GM21786 (cell line): ENCODE measurements around the gene ST7.
"Not testable (repeated sequence)": the region's sequence is repeated elsewhere in the genome, so short reads cannot be mapped to it uniquely, and the experiment has no call there.

Experiments used
- ATAC-seq: cut with Tn5 transposase; IDR thresholded peaks from one replicate; pipeline ENCODE4 v1.9.1; 2021; ENCODE audit not compliant: unreplicated experiment

The ST7 gene

DNA sequence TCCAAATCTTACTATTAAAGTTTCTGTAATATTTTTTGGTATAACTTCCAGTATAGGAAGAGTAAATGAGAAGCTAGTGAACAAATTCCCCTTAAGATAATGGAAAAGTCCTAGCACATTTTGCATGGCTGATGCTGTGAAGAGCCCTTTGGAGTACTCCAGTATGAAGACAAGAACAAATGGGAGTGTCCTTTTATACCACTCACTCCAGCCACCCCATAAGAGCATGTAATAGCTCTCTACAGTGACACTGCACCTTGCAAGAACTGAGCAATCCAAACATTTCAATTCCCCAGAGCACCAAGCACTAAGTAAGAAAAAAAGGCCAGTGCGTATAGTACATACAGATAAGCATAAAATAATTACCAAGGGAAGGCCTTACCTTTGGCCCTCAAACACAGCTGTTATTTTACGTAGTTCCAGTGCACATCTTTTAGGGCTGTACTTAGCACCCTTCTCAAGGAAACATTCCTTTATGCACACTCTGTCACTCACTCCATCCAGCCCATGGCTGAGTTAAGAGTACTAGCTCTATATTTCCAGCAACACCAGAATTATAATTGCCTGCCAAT lies 135.4 kb downstream of the ST7 start:
- no peak for ATAC-seq

DNA sequence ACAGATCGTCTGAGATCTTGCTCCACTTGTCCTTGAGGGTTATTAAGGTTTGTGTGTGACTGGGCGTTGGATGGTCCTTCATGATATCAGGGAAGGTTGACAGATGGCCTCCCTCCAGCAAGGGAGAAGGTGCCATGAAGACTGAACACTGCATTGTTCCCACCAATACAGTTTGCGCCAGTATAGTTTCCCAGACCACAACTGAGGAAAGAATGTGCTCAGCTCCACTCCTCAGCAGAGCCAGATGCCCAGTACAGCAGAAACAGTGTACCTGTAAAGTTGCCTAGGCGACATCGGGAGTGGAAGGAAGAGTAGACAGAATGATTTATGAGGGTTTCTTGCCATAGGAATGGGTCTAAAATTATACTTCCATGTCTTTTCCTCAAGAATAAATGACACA lies 137.5 kb downstream of the ST7 start:
- no peak for ATAC-seq

GRCh38 chr7:117091721-117092120 lies 138.4 kb downstream of the ST7 start:
- ATAC-seq = no peak

- ATAC-seq = no peak
Measured at GRCh38 chr7:117092785-117093184, 139.5 kb downstream of the ST7 start.

- ATAC-seq = no peak
Measured at GRCh38 chr7:117094457-117094856, 141.2 kb downstream of the ST7 start.

DNA sequence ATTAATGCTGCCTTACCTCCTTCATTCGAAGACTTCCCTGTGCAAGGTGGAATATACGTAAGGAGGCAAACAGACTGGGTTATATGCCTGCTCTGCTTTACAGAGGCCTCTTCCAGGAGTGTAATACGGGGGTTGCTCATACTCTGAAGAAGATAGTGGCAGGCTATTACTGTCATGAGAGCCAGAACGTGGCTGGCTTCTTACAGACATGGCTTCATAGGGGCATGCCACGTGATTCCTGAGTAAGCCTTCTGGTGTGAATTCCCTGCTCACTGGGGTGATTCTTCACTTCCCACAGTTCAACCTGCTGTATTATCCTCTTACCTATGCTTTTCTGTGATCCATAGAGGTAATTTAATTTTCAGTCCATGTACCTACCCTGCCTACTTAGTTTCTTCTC lies 141.8 kb downstream of the ST7 start:
- ATAC-seq = no peak

DNA sequence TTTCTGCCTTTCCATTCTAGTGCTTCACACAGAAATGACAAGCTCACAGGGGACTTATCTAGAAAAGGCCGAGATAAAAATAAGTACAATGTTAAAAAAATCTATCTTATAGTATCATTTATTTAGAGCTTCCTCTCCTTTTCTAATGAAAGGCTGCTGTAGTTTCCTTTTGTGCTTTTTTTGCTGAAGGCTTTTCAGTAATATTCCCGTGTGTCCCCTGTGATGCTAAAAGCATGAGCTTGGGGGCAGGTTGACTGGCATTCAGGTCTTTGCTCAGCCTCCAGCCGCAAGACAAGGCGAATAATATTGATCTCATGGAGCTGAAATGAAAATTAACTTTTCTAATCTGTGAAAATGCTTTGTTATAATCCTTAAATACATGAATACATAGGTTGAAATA lies 143.0 kb downstream of the ST7 start:
- no peak for ATAC-seq

DNA sequence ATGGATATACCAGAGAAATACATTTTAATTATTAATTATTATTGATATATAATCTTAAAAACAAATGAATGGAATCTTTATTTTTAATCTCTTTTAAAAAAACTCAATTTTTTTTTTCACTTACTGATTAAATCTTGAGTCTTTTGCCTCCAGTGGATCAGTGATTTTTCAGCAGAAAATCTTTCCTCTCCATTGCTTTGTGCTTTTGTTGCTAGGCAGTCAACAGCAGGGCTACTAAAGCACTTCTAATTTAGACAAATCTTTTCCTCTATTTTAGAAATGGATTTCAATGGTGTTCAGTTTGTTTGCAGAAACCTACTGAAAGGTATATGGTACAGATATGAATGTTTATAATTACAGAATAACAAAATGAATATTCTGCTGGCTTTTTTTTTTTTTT lies 143.6 kb downstream of the ST7 start:
- ATAC-seq = no peak

DNA sequence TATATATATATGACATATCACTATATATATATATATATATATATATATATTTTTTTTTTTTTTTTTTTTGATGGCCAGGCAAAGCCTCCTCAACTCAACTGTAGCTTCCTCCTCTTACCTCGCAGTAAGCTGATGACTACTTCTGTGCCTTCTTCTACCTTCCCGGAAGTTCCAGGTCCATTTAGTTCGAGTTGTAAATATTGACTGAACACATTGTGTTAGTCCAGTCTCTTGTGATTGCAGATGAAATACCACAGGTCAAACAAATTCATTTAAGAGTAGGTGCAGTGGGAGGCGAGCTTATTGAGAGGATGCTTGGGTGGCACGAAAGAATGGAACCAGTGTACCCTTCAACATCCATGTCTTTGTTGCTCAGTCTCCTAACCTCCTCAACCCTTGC lies 144.6 kb downstream of the ST7 start:
- ATAC-seq = no peak

DNA sequence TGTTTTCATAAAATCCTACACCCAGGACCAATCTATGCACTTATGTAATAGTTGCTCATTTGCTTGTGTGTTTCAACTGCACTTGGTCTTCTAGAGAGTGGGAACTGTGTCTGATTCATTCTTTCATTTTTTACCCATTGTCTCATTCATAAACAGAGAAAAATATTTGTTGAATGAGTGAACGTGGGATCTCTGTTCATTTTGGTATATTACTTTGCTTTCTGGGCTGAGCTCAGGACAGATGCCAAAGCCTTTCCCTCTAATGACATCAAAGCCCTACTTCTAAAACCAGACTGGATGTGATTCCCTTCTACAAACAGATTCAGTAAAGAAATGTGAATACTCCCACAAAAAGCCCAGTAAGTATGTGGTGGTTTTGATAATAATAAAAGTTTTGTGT lies 145.2 kb downstream of the ST7 start:
- ATAC-seq = no peak

GRCh38 chr7:117101026-117101425 lies 147.7 kb downstream of the ST7 start:
- ATAC-seq = no peak

GRCh38 chr7:117110480-117111315 lies 157.4 kb downstream of the ST7 start:
- peak; percentile 98 for ATAC-seq

DNA sequence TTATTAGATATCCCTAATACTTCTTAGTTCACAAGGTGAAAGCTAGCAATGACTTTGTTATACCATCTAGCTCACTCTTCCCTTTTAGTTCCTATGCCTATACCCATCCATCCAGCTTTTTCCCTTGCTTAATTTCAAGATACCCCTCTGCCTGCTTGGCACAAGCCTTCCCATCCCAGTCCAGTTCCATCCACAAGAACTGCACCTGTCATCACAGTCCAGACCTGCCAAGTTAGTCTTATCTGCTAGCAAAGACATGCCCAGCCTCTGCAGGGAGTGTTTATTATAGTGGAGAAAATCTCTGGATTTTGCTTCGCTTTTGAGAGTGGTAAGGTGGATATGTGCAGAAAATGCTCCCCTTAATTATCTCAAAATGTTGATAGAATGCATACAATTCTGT lies 158.2 kb downstream of the ST7 start:
- no peak for ATAC-seq

GRCh38 chr7:117112640-117113039 lies 159.3 kb downstream of the ST7 start:
- ATAC-seq = no peak

DNA sequence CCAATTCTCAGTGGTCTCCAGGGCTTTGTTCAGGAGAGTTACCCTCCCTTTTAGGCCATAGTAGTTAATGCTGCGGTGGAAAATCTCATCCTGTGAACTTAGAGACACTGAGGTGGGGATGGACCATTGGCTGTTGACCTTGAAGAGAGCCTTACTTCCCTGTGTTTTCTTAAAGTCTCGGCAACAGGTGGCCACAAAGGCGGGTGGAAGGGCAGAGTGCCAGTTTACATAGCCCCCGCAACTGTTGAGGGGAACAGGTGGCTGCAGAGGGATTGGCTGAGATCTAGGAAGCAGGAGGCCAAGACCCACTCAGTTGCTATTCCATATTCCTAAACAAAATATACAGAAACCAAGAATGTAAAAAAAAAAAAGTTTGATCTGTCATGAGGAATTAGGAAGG lies 160.6 kb downstream of the ST7 start:
- ATAC-seq = no peak

DNA sequence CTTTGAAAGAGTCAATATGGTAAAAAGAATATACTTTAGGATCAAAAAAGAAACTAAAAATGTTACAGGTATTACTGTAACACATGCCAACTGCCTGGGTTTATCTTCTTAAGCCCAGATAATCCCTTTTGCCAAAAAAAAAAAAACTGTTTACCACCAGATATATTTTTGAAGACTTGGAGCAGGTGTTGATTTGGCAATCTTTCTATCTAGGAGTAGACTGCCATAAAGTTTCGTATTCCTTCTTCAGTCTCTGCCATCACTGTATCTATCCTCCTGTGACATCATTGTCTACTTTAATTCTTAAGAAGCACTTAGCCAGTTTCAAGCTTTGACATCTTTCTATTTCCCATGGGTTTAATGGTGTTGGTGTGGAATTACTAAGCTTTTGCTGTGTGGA lies 161.0 kb downstream of the ST7 start:
- ATAC-seq = no peak

DNA sequence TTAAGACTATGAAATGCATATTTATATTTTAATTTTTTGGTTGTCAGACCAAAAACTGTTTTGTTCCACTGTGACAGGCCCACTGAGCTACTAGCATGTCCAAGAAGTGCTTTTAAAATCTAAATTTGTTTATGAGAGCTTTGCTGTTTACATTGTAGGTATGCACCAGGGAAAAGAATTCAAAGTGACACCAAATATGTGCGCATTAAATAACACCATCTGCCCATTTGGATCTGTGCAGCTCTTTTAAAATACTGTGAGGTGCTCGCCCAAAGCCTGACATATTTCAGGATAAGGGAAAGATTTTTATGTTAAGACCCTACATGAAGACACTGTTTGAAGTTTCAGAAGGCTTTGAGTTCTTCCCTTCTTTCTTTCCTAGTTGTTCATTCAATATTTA lies 162.9 kb downstream of the ST7 start:
- no peak for ATAC-seq

DNA sequence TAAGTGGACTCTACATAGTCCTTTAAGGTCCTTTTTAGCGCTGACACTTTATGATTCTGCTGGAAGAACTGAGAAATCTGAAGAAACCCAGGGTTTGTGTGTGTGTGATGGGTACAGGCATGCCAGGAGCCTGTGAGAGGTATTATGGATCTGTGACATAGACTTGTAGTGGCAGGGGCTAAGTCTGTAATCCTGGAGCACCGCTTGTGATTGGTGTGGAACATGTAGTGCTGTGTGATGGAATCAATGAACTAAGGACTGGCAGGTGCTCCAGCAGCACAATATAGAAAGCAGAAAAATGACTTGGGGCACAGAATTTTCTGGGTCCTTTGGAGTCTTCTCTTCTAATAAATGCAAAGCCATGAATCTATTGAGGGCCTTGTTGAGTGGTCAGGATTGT lies 163.9 kb downstream of the ST7 start:
- ATAC-seq = no peak

GRCh38 chr7:117118579-117119180 lies 165.4 kb downstream of the ST7 start:
- ATAC-seq = no peak

GRCh38 chr7:117119192-117119924 lies 166.1 kb downstream of the ST7 start:
- ATAC-seq = peak; percentile 43

- ATAC-seq = not testable (repeated sequence)
Measured at GRCh38 chr7:117120321-117120720, 167.0 kb downstream of the ST7 start.

DNA sequence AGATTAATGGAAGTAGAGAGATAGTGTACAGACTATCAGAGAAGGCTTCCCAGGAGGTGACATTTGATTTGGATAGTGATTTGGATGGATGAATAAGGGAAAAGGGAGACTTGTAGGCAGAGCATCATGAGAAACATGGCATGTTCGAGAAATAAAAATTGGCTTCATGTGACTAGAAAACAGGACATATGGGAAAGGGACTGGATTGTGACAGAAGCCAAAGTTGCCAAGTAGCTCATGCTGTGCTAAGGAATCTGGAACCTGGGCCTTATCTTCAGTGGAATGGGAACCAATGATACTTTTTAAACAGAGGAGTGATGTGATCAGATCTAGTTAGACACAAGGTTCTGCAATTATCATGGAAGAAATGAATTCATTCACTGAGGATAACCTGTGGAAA lies 168.7 kb downstream of the ST7 start:
- not testable (repeated sequence) for ATAC-seq
